ENCODE data around the gene SLC35A1. TPM values are rescaled to one million over a fixed set of nuclear protein-coding genes. Genes with fewer than 3 reads are reported as not detected.
A peak's percentile ranks its signal among the peaks of the same experiment; 100 is the strongest.

SLC35A1 gene, protein sequence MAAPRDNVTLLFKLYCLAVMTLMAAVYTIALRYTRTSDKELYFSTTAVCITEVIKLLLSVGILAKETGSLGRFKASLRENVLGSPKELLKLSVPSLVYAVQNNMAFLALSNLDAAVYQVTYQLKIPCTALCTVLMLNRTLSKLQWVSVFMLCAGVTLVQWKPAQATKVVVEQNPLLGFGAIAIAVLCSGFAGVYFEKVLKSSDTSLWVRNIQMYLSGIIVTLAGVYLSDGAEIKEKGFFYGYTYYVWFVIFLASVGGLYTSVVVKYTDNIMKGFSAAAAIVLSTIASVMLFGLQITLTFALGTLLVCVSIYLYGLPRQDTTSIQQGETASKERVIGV
- 8.6 TPM for polyA plus RNA-seq (2012; ENCODE audit: missing spikeins)

GRCh38 chr6:87472525-87473418, at the start of gene SLC35A1:
TSS of gene SLC35A1 (plus strand) at chr6:87472974. CDS start at chr6:87473004, 30 bp downstream.
- TF ChIP-seq TAF1 (IDR thresholded peaks at IDR 0.05; ENCODE audit: borderline replicate concordance, low read depth, low read length): peak; percentile 58; the same call in 1 of the 2 replicates
- no peak for TF ChIP-seq POLR2AphosphoS5 (IDR thresholded peaks at IDR 0.05; ENCODE audit: low read depth, low read length)
- TF ChIP-seq POLR2A (IDR thresholded peaks at IDR 0.05; ENCODE audit: low read depth, low read length): peak; percentile 60; the same call in 1 of the 2 replicates
- DNase-seq (ENCODE audit: insufficient read length): peak; percentile 72
- peak; percentile 90 for FAIRE-seq

GRCh38 chr6:87426789-87427188, 46.0 kb upstream of the SLC35A1 start:
- DNase-seq (ENCODE audit: insufficient read length) (no peak), FAIRE-seq (no peak)
- TF ChIP-seq POLR2AphosphoS5 (IDR thresholded peaks at IDR 0.05; ENCODE audit: low read depth, low read length) (no peak), POLR2A (IDR thresholded peaks at IDR 0.05; ENCODE audit: low read depth, low read length) (no peak), TAF1 (IDR thresholded peaks at IDR 0.05; ENCODE audit: borderline replicate concordance, low read depth, low read length) (no peak)

DNA sequence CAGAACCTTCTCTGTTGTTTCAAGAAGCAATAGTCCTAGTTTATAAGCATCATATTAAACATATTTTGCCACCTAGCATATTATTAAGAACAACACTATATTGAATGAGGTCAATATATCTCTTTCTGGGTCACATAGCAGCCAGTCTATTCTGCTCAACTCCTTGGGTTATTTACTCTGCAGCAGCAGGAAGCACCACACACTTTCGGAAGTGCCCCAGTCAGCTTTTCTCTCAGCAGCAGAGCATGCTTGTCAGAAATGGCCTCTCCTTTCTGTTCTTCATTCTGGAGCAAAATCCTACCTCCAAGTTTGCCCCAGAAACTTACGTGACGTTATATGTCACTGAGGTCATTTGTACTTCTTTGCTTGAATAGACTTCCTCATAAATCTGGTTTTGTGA, 42.3 kb upstream of the SLC35A1 start:
- DNase-seq (ENCODE audit: insufficient read length) (no peak), FAIRE-seq (no peak)
- TF ChIP-seq POLR2AphosphoS5 (IDR thresholded peaks at IDR 0.05; ENCODE audit: low read depth, low read length) (no peak), POLR2A (IDR thresholded peaks at IDR 0.05; ENCODE audit: low read depth, low read length) (no peak), TAF1 (IDR thresholded peaks at IDR 0.05; ENCODE audit: borderline replicate concordance, low read depth, low read length) (no peak)

DNA sequence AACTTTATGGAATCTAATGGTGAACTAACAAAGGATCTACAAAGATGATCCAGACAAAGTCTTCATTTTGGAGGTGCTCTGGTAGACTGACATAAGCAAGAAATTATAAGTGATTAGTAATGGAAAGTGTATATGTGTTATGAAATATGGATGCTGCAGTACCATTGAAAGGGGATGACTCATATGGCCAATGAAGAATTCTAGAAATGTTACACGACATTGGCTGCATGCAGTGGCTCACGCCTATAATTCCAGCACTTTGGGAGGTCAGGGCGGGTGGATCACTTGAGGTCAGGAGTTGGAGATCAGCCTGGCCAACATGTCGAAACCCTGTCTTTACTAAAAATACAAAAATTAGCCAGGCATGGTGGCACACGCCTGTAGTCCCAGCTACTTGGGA, 41.5 kb upstream of the SLC35A1 start:
- DNase-seq (ENCODE audit: insufficient read length) (no peak), FAIRE-seq (no peak)
- TF ChIP-seq POLR2A (IDR thresholded peaks at IDR 0.05; ENCODE audit: low read depth, low read length): no peak
- no peak for TF ChIP-seq POLR2AphosphoS5 (IDR thresholded peaks at IDR 0.05; ENCODE audit: low read depth, low read length)
- no peak for TF ChIP-seq TAF1 (IDR thresholded peaks at IDR 0.05; ENCODE audit: borderline replicate concordance, low read depth, low read length)

GRCh38 chr6:87436435-87436834, 36.3 kb upstream of the SLC35A1 start:
- TF ChIP-seq TAF1 (IDR thresholded peaks at IDR 0.05; ENCODE audit: borderline replicate concordance, low read depth, low read length) (no peak), POLR2A (IDR thresholded peaks at IDR 0.05; ENCODE audit: low read depth, low read length) (no peak), POLR2AphosphoS5 (IDR thresholded peaks at IDR 0.05; ENCODE audit: low read depth, low read length) (no peak)
- DNase-seq (ENCODE audit: insufficient read length) (no peak), FAIRE-seq (no peak)

DNA sequence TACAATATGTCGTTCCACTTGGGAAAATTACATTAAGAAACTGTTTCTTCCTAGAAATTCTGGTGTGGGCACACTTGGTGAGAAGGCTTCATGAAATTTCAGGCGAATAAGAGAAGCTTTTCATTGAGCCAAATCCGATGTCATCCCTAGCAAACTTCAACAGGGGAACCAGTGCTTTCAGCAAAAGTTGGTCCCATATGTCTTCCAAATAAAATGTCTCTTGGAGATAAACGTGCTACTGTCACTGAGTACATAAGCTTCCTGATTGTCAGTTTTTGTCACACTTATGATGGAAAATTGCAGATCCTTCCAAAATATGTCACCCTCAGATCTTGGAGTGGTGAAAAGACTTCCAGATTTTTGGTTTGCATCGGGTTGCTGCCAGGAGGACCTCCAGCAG, 31.1 kb upstream of the SLC35A1 start:
- TF ChIP-seq POLR2A (IDR thresholded peaks at IDR 0.05; ENCODE audit: low read depth, low read length): no peak
- TF ChIP-seq POLR2AphosphoS5 (IDR thresholded peaks at IDR 0.05; ENCODE audit: low read depth, low read length): no peak
- no peak for TF ChIP-seq TAF1 (IDR thresholded peaks at IDR 0.05; ENCODE audit: borderline replicate concordance, low read depth, low read length)
- DNase-seq (ENCODE audit: insufficient read length) (no peak), FAIRE-seq (no peak)

- FAIRE-seq (no peak), DNase-seq (ENCODE audit: insufficient read length) (no peak)
- no peak for TF ChIP-seq TAF1 (IDR thresholded peaks at IDR 0.05; ENCODE audit: borderline replicate concordance, low read depth, low read length)
- TF ChIP-seq POLR2AphosphoS5 (IDR thresholded peaks at IDR 0.05; ENCODE audit: low read depth, low read length): no peak
- no peak for TF ChIP-seq POLR2A (IDR thresholded peaks at IDR 0.05; ENCODE audit: low read depth, low read length)
Observed at GRCh38 chr6:87444362-87444761, 28.4 kb upstream of the SLC35A1 start.

- no peak for DNase-seq (ENCODE audit: insufficient read length)
- FAIRE-seq: no peak
Observed at GRCh38 chr6:87465051-87465450, 7.7 kb upstream of the SLC35A1 start.

GRCh38 chr6:87473419-87473903, 687 bp downstream of the SLC35A1 start:
- DNase-seq (ENCODE audit: insufficient read length): no peak
- FAIRE-seq: no peak
- no peak for TF ChIP-seq POLR2AphosphoS5 (IDR thresholded peaks at IDR 0.05; ENCODE audit: low read depth, low read length)
- no peak for TF ChIP-seq TAF1 (IDR thresholded peaks at IDR 0.05; ENCODE audit: borderline replicate concordance, low read depth, low read length)
- TF ChIP-seq POLR2A (IDR thresholded peaks at IDR 0.05; ENCODE audit: low read depth, low read length): no peak

More at GRCh38 chr6:87465051-87465450, 7.7 kb upstream of the SLC35A1 start:
- no peak for TF ChIP-seq TAF1 (IDR thresholded peaks at IDR 0.05; ENCODE audit: borderline replicate concordance, low read depth, low read length)
- TF ChIP-seq POLR2AphosphoS5 (IDR thresholded peaks at IDR 0.05; ENCODE audit: low read depth, low read length): no peak
- TF ChIP-seq POLR2A (IDR thresholded peaks at IDR 0.05; ENCODE audit: low read depth, low read length): no peak

- no peak for DNase-seq (ENCODE audit: insufficient read length)
- TF ChIP-seq POLR2AphosphoS5 (IDR thresholded peaks at IDR 0.05; ENCODE audit: low read depth, low read length): no peak
- no peak for TF ChIP-seq TAF1 (IDR thresholded peaks at IDR 0.05; ENCODE audit: borderline replicate concordance, low read depth, low read length)
- TF ChIP-seq POLR2A (IDR thresholded peaks at IDR 0.05; ENCODE audit: low read depth, low read length): no peak
- FAIRE-seq: no peak
Observed at GRCh38 chr6:87481931-87482330, 9.2 kb downstream of the SLC35A1 start.

- FAIRE-seq (no peak), DNase-seq (ENCODE audit: insufficient read length) (no peak)
Observed at GRCh38 chr6:87482366-87482765, 9.6 kb downstream of the SLC35A1 start.

More at GRCh38 chr6:87482366-87482765, 9.6 kb downstream of the SLC35A1 start:
- TF ChIP-seq TAF1 (IDR thresholded peaks at IDR 0.05; ENCODE audit: borderline replicate concordance, low read depth, low read length): no peak
- TF ChIP-seq POLR2A (IDR thresholded peaks at IDR 0.05; ENCODE audit: low read depth, low read length): no peak
- no peak for TF ChIP-seq POLR2AphosphoS5 (IDR thresholded peaks at IDR 0.05; ENCODE audit: low read depth, low read length)

All from GM12892 (cell line).